ENCODE results near the gene NTRK2. TPM values are rescaled to one million over a fixed set of nuclear protein-coding genes. Genes with fewer than 3 reads are reported as not detected.

NTRK2 gene
- total and polyA plus RNA-seq, 10 of the 15 experiments (the other 5 are each of a cell fraction or from before 2014, with no cell fraction given): 0.42 to 4.6 (median 0.65) TPM

DNA sequence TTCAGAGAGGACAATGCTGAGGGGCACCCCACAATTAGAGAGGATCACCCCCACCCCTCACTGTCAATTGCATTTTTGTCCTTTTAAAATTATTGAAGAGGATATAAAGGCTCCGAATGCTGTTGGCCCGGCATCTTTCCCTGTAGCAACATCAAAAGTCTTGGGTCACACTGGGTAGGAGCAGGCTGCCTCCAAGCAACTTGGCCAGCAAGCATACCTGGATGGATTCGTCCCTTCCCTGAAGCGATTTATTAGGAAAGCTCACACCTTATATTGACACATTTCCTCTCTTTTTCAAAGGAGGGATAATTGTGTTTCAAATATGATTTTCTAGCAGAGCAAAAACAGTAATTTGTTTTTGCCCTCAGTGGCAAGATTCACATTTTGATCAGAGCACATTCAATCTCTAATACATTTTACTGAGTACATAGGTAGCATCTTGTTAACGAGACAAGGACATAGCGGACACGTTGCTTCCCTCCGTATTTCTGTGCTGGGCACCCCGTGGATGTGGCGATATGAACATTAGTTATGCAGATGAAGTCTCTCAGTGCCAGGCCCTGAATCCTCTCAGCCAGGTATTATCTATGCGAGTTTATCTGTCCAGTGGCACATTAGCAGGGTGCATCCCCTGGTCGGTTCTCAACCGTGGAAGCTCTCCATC lies 321.5 kb downstream of the NTRK2 start:
- no peaks in the 10 kb centered on the region for H3K79me2 ChIP-seq (ENCODE audit: control insufficient read depth, insufficient read depth, low read length)
- CTCF ChIA-PET: no interaction called here
- BruUV-seq (replicated peaks): no TSS peak
- POLR2A ChIA-PET: no interaction called here
- H3K9me3 ChIP-seq (replicated peaks; ENCODE audit: control insufficient read depth, insufficient read depth, low read length): no peaks in the 10 kb centered on the region
- TF ChIP-seq, protein P1, sequence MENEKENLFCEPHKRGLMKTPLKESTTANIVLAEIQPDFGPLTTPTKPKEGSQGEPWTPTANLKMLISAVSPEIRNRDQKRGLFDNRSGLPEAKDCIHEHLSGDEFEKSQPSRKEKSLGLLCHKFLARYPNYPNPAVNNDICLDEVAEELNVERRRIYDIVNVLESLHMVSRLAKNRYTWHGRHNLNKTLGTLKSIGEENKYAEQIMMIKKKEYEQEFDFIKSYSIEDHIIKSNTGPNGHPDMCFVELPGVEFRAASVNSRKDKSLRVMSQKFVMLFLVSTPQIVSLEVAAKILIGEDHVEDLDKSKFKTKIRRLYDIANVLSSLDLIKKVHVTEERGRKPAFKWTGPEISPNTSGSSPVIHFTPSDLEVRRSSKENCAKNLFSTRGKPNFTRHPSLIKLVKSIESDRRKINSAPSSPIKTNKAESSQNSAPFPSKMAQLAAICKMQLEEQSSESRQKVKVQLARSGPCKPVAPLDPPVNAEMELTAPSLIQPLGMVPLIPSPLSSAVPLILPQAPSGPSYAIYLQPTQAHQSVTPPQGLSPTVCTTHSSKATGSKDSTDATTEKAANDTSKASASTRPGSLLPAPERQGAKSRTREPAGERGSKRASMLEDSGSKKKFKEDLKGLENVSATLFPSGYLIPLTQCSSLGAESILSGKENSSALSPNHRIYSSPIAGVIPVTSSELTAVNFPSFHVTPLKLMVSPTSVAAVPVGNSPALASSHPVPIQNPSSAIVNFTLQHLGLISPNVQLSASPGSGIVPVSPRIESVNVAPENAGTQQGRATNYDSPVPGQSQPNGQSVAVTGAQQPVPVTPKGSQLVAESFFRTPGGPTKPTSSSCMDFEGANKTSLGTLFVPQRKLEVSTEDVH (IDR thresholded peaks at IDR 0.05; ENCODE audit: low read depth, partially characterized antibody): no peak
- TF ChIP-seq ZNF274 (IDR thresholded peaks at IDR 0.05; ENCODE audit: insufficient read depth, insufficient read length) (no peak), NFIC (IDR thresholded peaks at IDR 0.05; ENCODE audit: low read depth, low read length) (no peak), SIN3A (IDR thresholded peaks at IDR 0.05; ENCODE audit: low read depth, low read length) (no peak), ZNF384 (IDR thresholded peaks at IDR 0.05; ENCODE audit: borderline replicate concordance, low read depth, low read length) (no peak), TARDBP (IDR thresholded peaks at IDR 0.05; ENCODE audit: borderline replicate concordance) (no peak), HCFC1 (IDR thresholded peaks at IDR 0.05; ENCODE audit: low read length) (no peak), JUND (IDR thresholded peaks at IDR 0.05; ENCODE audit: low read depth, low read length) (no peak)
- TF ChIP-seq, protein P2, sequence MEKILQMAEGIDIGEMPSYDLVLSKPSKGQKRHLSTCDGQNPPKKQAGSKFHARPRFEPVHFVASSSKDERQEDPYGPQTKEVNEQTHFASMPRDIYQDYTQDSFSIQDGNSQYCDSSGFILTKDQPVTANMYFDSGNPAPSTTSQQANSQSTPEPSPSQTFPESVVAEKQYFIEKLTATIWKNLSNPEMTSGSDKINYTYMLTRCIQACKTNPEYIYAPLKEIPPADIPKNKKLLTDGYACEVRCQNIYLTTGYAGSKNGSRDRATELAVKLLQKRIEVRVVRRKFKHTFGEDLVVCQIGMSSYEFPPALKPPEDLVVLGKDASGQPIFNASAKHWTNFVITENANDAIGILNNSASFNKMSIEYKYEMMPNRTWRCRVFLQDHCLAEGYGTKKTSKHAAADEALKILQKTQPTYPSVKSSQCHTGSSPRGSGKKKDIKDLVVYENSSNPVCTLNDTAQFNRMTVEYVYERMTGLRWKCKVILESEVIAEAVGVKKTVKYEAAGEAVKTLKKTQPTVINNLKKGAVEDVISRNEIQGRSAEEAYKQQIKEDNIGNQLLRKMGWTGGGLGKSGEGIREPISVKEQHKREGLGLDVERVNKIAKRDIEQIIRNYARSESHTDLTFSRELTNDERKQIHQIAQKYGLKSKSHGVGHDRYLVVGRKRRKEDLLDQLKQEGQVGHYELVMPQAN (conservative IDR thresholded peaks at IDR 0.05): no peak
- SMC1A ChIA-PET (ENCODE audit: uncharacterized antibody, unreplicated experiment): interaction anchor here (1.0 kb wide), 1 partner anchor 153 kb away, joined by 3 read pairs; no protein-coding TSS in a partner anchor
- RAD21 ChIA-PET (ENCODE audit: unreplicated experiment): no interaction called here
- H2AFZ ChIP-seq (ENCODE audit: control insufficient read depth, low read depth, low read length): no peak overlapping the region
- H3K4me2 ChIP-seq (ENCODE audit: control insufficient read depth, insufficient read depth): no peak overlapping the region
- H3K36me3 ChIP-seq (ENCODE audit: control insufficient read depth in 2 of 2, insufficient read depth in 2 of 2, low read length in 1 of 2): no peaks in the 10 kb centered on the region
- no peaks in the 10 kb centered on the region; a peak in 1 of 4 replicates for H3K27me3 ChIP-seq (replicated peaks in 1 of 2; ENCODE audit: control insufficient read depth in 2 of 2, insufficient read depth in 2 of 2, low read length in 1 of 2)
- FAIRE-seq: no peak
- 56% methylated on average over 13 of the region's 13 CpGs for WGBS (ENCODE audit: insufficient coverage, insufficient replicate concordance, low lambda C conversion rate, missing lambda C conversion rate)
- in situ Hi-C loops (cut with MboI): no loop called here
- no peaks in the 10 kb centered on the region for H3K4me1 ChIP-seq (ENCODE audit: control insufficient read depth, insufficient read depth, low read length)
- ATAC-seq: no peak
- no peak overlapping the region for H3K9ac ChIP-seq (ENCODE audit: control insufficient read depth, insufficient read depth, low read length)
- no peak for DNase-seq (ENCODE audit: low read depth, low spot score)
- no peaks in the 10 kb centered on the region; the same call in 1 of the 2 replicates for H4K20me1 ChIP-seq (ENCODE audit: control insufficient read depth, insufficient read depth)
- H3K27ac ChIP-seq (ENCODE audit: control insufficient read depth, insufficient read depth): no peak overlapping the region
- intact Hi-C loops (cut with micrococcal nuclease; ENCODE audit: unreplicated experiment): no loop called here
- H3K4me3 ChIP-seq: no peak overlapping the region
